Skeletal muscle cell (primary cell): ENCODE results near the gene GSX2.
"Not testable (repeated sequence)": the region's sequence is repeated elsewhere in the genome, so short reads cannot be mapped to it uniquely, and the experiment has no call there.

Experiments
- DNase-seq: peaks from one replicate; pipeline ENCODE4 v3.0.0-alpha.2; 2010; ENCODE audit warnings: low read depth
- H3K4me3 ChIP-seq: 2 replicates; pipeline ENCODE4 v1.5.1; 2011; ENCODE audit warnings: low read depth, mild to moderate bottlenecking, control low read depth, low read length, moderate library complexity

The GSX2 gene

GRCh38 chr4:54099748-54100574 is at the start of gene GSX2:
TSS of gene GSX2 (plus strand) at chr4:54100163. CDS start at chr4:54100345, 182 bp downstream.
- no peak for DNase-seq
- H3K4me3 ChIP-seq: peak within 1 kb of the TSS; percentile 44

GRCh38 chr4:54050214-54050904 is 49.6 kb upstream of the GSX2 start:
- no peak for DNase-seq
- no peak overlapping the region for H3K4me3 ChIP-seq

- DNase-seq: not testable (repeated sequence)
Measured at GRCh38 chr4:54053322-54053721, 46.6 kb upstream of the GSX2 start.

GRCh38 chr4:54054501-54054900 is 45.5 kb upstream of the GSX2 start:
- no peak overlapping the region for H3K4me3 ChIP-seq
- no peak for DNase-seq

More at GRCh38 chr4:54053322-54053721, 46.6 kb upstream of the GSX2 start:
- not testable (repeated sequence) for H3K4me3 ChIP-seq

GRCh38 chr4:54055494-54055893 is 44.5 kb upstream of the GSX2 start:
- no peak for DNase-seq
- no peak overlapping the region for H3K4me3 ChIP-seq

GRCh38 chr4:54056360-54056759 is 43.6 kb upstream of the GSX2 start:
- H3K4me3 ChIP-seq: no peak overlapping the region
- DNase-seq: no peak

- H3K4me3 ChIP-seq: no peak overlapping the region
- DNase-seq: no peak
Measured at GRCh38 chr4:54058171-54058570, 41.8 kb upstream of the GSX2 start.

GRCh38 chr4:54060116-54060515 is 39.8 kb upstream of the GSX2 start:
- no peak overlapping the region for H3K4me3 ChIP-seq
- no peak for DNase-seq

GRCh38 chr4:54061067-54061466 is 38.9 kb upstream of the GSX2 start:
- no peak for DNase-seq
- peak overlapping the region; percentile 97 for H3K4me3 ChIP-seq

GRCh38 chr4:54061873-54062272 is 38.1 kb upstream of the GSX2 start:
- no peak for DNase-seq
- peak overlapping the region; percentile 97 for H3K4me3 ChIP-seq

- DNase-seq: no peak
- peak overlapping the region; percentile 97 for H3K4me3 ChIP-seq
Measured at GRCh38 chr4:54062392-54062791, 37.6 kb upstream of the GSX2 start.

GRCh38 chr4:54063229-54063628 is 36.7 kb upstream of the GSX2 start:
- DNase-seq: no peak
- peak overlapping the region; percentile 97 for H3K4me3 ChIP-seq

- peak overlapping the region; percentile 97 for H3K4me3 ChIP-seq
- DNase-seq: no peak
Measured at GRCh38 chr4:54063737-54064316, 36.1 kb upstream of the GSX2 start.

- peak within 1 kb of the TSS; percentile 97 for H3K4me3 ChIP-seq
- peak; percentile 85 for DNase-seq
Measured at GRCh38 chr4:54064317-54065111, 35.4 kb upstream of the GSX2 start, which contains the start of gene CHIC2. TSS of gene CHIC2 (minus strand) at chr4:54064605. CDS start at chr4:54064300, 305 bp downstream.

- no peak overlapping the region for H3K4me3 ChIP-seq
Measured at GRCh38 chr4:54065282-54066087, 34.5 kb upstream of the GSX2 start.

GRCh38 chr4:54066088-54066415 is 33.9 kb upstream of the GSX2 start:
- no peak overlapping the region for H3K4me3 ChIP-seq
- DNase-seq: no peak

More at GRCh38 chr4:54065282-54066087, 34.5 kb upstream of the GSX2 start:
- no peak for DNase-seq

GRCh38 chr4:54066718-54067129 is 33.2 kb upstream of the GSX2 start:
- H3K4me3 ChIP-seq: no peak overlapping the region
- DNase-seq: no peak

GRCh38 chr4:54067166-54067565 is 32.8 kb upstream of the GSX2 start:
- peak; percentile 53 for DNase-seq
- H3K4me3 ChIP-seq: no peak overlapping the region
